ENCODE data around the gene NT5C1B.

The NT5C1B gene

GRCh38 chr2:18599509-18600254, 10.3 kb upstream of the NT5C1B start:
- DNase-seq (ENCODE audit: low spot score): no peak

- no peak for DNase-seq (ENCODE audit: low spot score)
These were observed 9.6 kb upstream of the NT5C1B start for GRCh38 chr2:18598848-18599484.

- DNase-seq (ENCODE audit: low spot score): no peak
These were observed 8.2 kb upstream of the NT5C1B start for GRCh38 chr2:18597618-18598017.

GRCh38 chr2:18596993-18597392, 7.6 kb upstream of the NT5C1B start:
- DNase-seq (ENCODE audit: low spot score): no peak

- DNase-seq (ENCODE audit: low spot score): no peak
These were observed 4.1 kb upstream of the NT5C1B start for GRCh38 chr2:18593496-18593895.

- DNase-seq (ENCODE audit: low spot score): no peak
These were observed 3.0 kb upstream of the NT5C1B start for GRCh38 chr2:18592372-18592771.

- DNase-seq (ENCODE audit: low spot score): peak; percentile 11
These were observed 567 bp downstream of the NT5C1B start for GRCh38 chr2:18588802-18589201.

- DNase-seq (ENCODE audit: low spot score): no peak
These were observed 1.3 kb downstream of the NT5C1B start for GRCh38 chr2:18588049-18588448.

GRCh38 chr2:18585526-18585925, 3.8 kb downstream of the NT5C1B start:
- DNase-seq (ENCODE audit: low spot score): no peak

GRCh38 chr2:18584608-18584954, 4.8 kb downstream of the NT5C1B start:
- no peak for DNase-seq (ENCODE audit: low spot score)

- DNase-seq (ENCODE audit: low spot score): no peak
These were observed 5.3 kb downstream of the NT5C1B start for GRCh38 chr2:18583905-18584607.

GRCh38 chr2:18580606-18581005, 8.8 kb downstream of the NT5C1B start:
- no peak for DNase-seq (ENCODE audit: low spot score)

GRCh38 chr2:18578033-18578432, 11.3 kb downstream of the NT5C1B start:
- no peak for DNase-seq (ENCODE audit: low spot score)

- no peak for DNase-seq (ENCODE audit: low spot score)
These were observed 23.1 kb downstream of the NT5C1B start for GRCh38 chr2:18566145-18566769.

GRCh38 chr2:18560797-18561085, 28.6 kb downstream of the NT5C1B start:
- no peak for DNase-seq (ENCODE audit: low spot score)

- DNase-seq (ENCODE audit: low spot score): peak; percentile 93
These were observed 29.2 kb downstream of the NT5C1B start, which contains the start of gene RDH14 for GRCh38 chr2:18560031-18560796. Gene RDH14 (minus strand): TSS chr2:18560653. CDS start chr2:18560572, 81 bp downstream.

- DNase-seq (ENCODE audit: low spot score): no peak
These were observed 29.8 kb downstream of the NT5C1B start for GRCh38 chr2:18559531-18560030.

- DNase-seq (ENCODE audit: low spot score): no peak
These were observed 30.9 kb downstream of the NT5C1B start for GRCh38 chr2:18558458-18558857.

- DNase-seq (ENCODE audit: low spot score): no peak
These were observed 32.2 kb downstream of the NT5C1B start for GRCh38 chr2:18557121-18557520.

- no peak for DNase-seq (ENCODE audit: low spot score)
These were observed 36.9 kb downstream of the NT5C1B start for GRCh38 chr2:18552351-18553077.

GRCh38 chr2:18551623-18552022, 37.7 kb downstream of the NT5C1B start:
- no peak for DNase-seq (ENCODE audit: low spot score)
